ENCODE results near the gene LPIN1. TPM values are rescaled to one million over a fixed set of nuclear protein-coding genes. Genes with fewer than 3 reads are reported as not detected.
A peak's percentile ranks its signal among the peaks of the same experiment; 100 is the strongest.

LPIN1 gene
- total and polyA plus RNA-seq, 2 of the 13 experiments (the other 11 are each of a cell fraction or from before 2014, with no cell fraction given): 9.7 to 19.4 TPM

DNA sequence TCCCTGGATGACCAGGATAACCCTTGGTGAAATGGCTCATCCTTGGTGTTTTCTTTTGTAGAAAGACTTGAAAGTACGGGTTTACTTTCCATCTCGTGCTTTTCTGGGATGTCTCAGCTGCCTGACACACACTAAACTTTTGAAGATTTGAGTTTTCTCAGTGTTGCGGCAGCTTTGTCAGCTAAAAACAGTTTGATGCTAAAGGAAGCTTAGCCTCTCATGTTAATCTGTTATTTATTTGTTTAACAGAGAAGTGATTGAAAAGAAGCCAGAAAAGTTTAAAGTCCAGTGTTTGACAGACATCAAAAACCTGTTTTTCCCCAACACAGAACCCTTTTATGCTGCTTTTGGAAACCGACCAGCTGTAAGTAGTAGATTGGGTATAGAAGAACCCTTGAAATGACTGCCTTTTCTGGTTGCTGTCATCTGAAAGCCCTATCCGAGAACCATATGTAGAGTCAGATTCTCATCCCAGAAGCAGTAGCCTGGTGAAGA, 72.8 kb downstream of the LPIN1 start (continued):
- TF ChIP-seq, protein P1, sequence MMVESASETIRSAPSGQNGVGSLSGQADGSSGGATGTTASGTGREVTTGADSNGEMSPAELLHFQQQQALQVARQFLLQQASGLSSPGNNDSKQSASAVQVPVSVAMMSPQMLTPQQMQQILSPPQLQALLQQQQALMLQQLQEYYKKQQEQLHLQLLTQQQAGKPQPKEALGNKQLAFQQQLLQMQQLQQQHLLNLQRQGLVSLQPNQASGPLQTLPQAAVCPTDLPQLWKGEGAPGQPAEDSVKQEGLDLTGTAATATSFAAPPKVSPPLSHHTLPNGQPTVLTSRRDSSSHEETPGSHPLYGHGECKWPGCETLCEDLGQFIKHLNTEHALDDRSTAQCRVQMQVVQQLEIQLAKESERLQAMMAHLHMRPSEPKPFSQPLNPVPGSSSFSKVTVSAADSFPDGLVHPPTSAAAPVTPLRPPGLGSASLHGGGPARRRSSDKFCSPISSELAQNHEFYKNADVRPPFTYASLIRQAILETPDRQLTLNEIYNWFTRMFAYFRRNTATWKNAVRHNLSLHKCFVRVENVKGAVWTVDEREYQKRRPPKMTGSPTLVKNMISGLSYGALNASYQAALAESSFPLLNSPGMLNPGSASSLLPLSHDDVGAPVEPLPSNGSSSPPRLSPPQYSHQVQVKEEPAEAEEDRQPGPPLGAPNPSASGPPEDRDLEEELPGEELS (CRISPR knock-in tag; IDR thresholded peaks at IDR 0.05): peak; percentile 92
- TF ChIP-seq, protein P2, sequence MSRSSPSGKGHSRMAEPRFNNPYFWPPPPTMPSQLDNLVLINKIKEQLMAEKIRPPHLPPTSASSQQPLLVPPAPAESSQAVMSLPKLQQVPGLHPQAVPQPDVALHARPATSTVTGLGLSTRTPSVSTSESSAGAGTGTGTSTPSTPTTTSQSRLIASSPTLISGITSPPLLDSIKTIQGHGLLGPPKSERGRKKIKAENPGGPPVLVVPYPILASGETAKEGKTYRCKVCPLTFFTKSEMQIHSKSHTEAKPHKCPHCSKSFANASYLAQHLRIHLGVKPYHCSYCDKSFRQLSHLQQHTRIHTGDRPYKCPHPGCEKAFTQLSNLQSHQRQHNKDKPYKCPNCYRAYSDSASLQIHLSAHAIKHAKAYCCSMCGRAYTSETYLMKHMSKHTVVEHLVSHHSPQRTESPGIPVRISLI (CRISPR knock-in tag; IDR thresholded peaks at IDR 0.05; ENCODE audit: borderline replicate concordance): peak; percentile 59; the same call in 1 of the 2 replicates
- TF ChIP-seq HOXA7 (CRISPR knock-in tag; IDR thresholded peaks at IDR 0.05): no peak
- no peak for TF ChIP-seq RFX5 (IDR thresholded peaks at IDR 0.05; ENCODE audit: low read depth, low read length)
- TF ChIP-seq MBNL3 (CRISPR knock-in tag; conservative IDR thresholded peaks at IDR 0.05): no peak
- TF ChIP-seq MEIS1 (CRISPR knock-in tag; IDR thresholded peaks at IDR 0.05; ENCODE audit: borderline replicate concordance): peak; percentile 53; the same call in 1 of the 2 replicates
- peak; percentile 56; the same call in 1 of the 2 replicates for TF ChIP-seq TSC22D2 (CRISPR knock-in tag; IDR thresholded peaks at IDR 0.05; ENCODE audit: borderline replicate concordance)
- TF ChIP-seq, protein P3, sequence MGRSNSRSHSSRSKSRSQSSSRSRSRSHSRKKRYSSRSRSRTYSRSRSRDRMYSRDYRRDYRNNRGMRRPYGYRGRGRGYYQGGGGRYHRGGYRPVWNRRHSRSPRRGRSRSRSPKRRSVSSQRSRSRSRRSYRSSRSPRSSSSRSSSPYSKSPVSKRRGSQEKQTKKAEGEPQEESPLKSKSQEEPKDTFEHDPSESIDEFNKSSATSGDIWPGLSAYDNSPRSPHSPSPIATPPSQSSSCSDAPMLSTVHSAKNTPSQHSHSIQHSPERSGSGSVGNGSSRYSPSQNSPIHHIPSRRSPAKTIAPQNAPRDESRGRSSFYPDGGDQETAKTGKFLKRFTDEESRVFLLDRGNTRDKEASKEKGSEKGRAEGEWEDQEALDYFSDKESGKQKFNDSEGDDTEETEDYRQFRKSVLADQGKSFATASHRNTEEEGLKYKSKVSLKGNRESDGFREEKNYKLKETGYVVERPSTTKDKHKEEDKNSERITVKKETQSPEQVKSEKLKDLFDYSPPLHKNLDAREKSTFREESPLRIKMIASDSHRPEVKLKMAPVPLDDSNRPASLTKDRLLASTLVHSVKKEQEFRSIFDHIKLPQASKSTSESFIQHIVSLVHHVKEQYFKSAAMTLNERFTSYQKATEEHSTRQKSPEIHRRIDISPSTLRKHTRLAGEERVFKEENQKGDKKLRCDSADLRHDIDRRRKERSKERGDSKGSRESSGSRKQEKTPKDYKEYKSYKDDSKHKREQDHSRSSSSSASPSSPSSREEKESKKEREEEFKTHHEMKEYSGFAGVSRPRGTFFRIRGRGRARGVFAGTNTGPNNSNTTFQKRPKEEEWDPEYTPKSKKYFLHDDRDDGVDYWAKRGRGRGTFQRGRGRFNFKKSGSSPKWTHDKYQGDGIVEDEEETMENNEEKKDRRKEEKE (IDR thresholded peaks at IDR 0.05): no peak
- TF ChIP-seq SOX5 (CRISPR knock-in tag; IDR thresholded peaks at IDR 0.05; ENCODE audit: borderline replicate concordance): peak; percentile 90
- TF ChIP-seq SMAD3 (CRISPR knock-in tag; IDR thresholded peaks at IDR 0.05): peak; percentile 87; the same call in 1 of the 2 replicates
- TF ChIP-seq ZIK1 (CRISPR knock-in tag; IDR thresholded peaks at IDR 0.05; ENCODE audit: borderline replicate concordance, low read depth): no peak
- TF ChIP-seq ZNF615 (CRISPR knock-in tag; IDR thresholded peaks at IDR 0.05; ENCODE audit: borderline replicate concordance): no peak
- no peak for TF ChIP-seq ZNF383 (CRISPR knock-in tag; IDR thresholded peaks at IDR 0.05; ENCODE audit: borderline replicate concordance)
- no peak for TF ChIP-seq TOPORS (CRISPR knock-in tag; IDR thresholded peaks at IDR 0.05)
- TF ChIP-seq, protein P4, sequence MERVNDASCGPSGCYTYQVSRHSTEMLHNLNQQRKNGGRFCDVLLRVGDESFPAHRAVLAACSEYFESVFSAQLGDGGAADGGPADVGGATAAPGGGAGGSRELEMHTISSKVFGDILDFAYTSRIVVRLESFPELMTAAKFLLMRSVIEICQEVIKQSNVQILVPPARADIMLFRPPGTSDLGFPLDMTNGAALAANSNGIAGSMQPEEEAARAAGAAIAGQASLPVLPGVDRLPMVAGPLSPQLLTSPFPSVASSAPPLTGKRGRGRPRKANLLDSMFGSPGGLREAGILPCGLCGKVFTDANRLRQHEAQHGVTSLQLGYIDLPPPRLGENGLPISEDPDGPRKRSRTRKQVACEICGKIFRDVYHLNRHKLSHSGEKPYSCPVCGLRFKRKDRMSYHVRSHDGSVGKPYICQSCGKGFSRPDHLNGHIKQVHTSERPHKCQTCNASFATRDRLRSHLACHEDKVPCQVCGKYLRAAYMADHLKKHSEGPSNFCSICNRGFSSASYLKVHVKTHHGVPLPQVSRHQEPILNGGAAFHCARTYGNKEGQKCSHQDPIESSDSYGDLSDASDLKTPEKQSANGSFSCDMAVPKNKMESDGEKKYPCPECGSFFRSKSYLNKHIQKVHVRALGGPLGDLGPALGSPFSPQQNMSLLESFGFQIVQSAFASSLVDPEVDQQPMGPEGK (CRISPR knock-in tag; IDR thresholded peaks at IDR 0.05): no peak; the same call in 1 of the 2 replicates
- no peak for TF ChIP-seq HNRNPUL1 (IDR thresholded peaks at IDR 0.05; ENCODE audit: low read depth, low read length)
- peak; percentile 84 for TF ChIP-seq HDAC2 (CRISPR knock-in tag; IDR thresholded peaks at IDR 0.05)
- peak; percentile 74 for TF ChIP-seq ELF3 (CRISPR knock-in tag; IDR thresholded peaks at IDR 0.05)
- no peak for TF ChIP-seq ZNF354B (CRISPR knock-in tag; IDR thresholded peaks at IDR 0.05)
- TF ChIP-seq MIER3 (CRISPR knock-in tag; IDR thresholded peaks at IDR 0.05; ENCODE audit: borderline replicate concordance): no peak
- no peak for TF ChIP-seq ZNF761 (CRISPR knock-in tag; conservative IDR thresholded peaks at IDR 0.05)
- no peak for TF ChIP-seq MAZ (IDR thresholded peaks at IDR 0.05; ENCODE audit: borderline replicate concordance, low read depth, low read length)
- TF ChIP-seq MAZ (CRISPR knock-in tag; IDR thresholded peaks at IDR 0.05; ENCODE audit: low read depth): no peak
